Left ventricle myocardium inferior (tissue), 1 donor: Measurements from ENCODE around the gene ZACN. TPM values are rescaled to one million over a fixed set of nuclear protein-coding genes. Genes with fewer than 3 reads are reported as not detected.

ENCODE experiments used
- DNase-seq: peaks from one replicate; pipeline ENCODE4 v3.0.0-alpha.2; 2020
- H3K27ac ChIP-seq: fragments of 200-600 bp; replicated peaks from 2 replicates; pipeline ENCODE4 v1.8.0; 2021
- H3K27me3 ChIP-seq: fragments of 200-600 bp; 2 replicates; pipeline ENCODE4 v1.8.0; 2021; ENCODE audit warnings: low read depth
- H3K36me3 ChIP-seq: fragments of 200-600 bp; 2 replicates; pipeline ENCODE4 v1.8.0; 2021
- H3K4me1 ChIP-seq: fragments of 200-600 bp; 2 replicates; pipeline ENCODE4 v1.8.0; 2021
- H3K4me3 ChIP-seq: fragments of 200-600 bp; 2 replicates; pipeline ENCODE4 v1.8.0; 2021; ENCODE audit warnings: mild to moderate bottlenecking, moderate library complexity
- H3K9me3 ChIP-seq: fragments of 200-600 bp; replicated peaks from 2 replicates; pipeline ENCODE4 v1.8.0; 2021
- CTCF ChIP-seq: fragments of 200-600 bp; IDR thresholded peaks from 2 replicates; pipeline ENCODE4 v1.8.0; 2021; ENCODE audit warnings: antibody characterized with exemption, mild to moderate bottlenecking, borderline replicate concordance
- intact Hi-C: fragments of 100-400 bp; cut with micrococcal nuclease; formaldehyde crosslinking; loops from one replicate; pipeline ENCODE4 v1.11.0; 2022
- microRNA-seq: library from miRNA; unstranded; fragments of <30 nt; microRNA quantifications from one replicate; pipeline ENCODE4 v1.2.0, GENCODE V29; 2020
- total RNA-seq: library from RNA; stranded (reverse); fragmentation: NEBNext Ultra II Directional; extraction: Animal tissue kit (Norgen Biotek cat#: 25700); gene quantifications from one replicate; pipeline ENCODE4 v1.2.1, GENCODE V29; 2021
- donor health status: DM: no; HTN: yes; CAD: no; lungs with severe emphysema.

Gene ZACN
- total RNA-seq, 1 donor from 2014 or later: not detected

- no peaks in the 10 kb centered on the region for H3K36me3 ChIP-seq
- H3K4me1 ChIP-seq: peaks cover 7% of the 10 kb centered on the region
- intact Hi-C loops: loop anchor here (10.0 kb wide), 1 partner anchor 49 kb away; no protein-coding TSS in a partner anchor
- no peak for TF ChIP-seq CTCF
- no peak overlapping the region for H3K4me3 ChIP-seq
- H3K27me3 ChIP-seq: peaks cover 11% of the 10 kb centered on the region
- DNase-seq: no peak
- H3K27ac ChIP-seq: no peak overlapping the region
- no peaks in the 10 kb centered on the region for H3K9me3 ChIP-seq
Observed at GRCh38 chr17:76125391-76125675, 46.4 kb downstream of the ZACN start.

- H3K9me3 ChIP-seq: no peaks in the 10 kb centered on the region
- H3K4me3 ChIP-seq: no peak overlapping the region
- no peak overlapping the region for H3K27ac ChIP-seq
- H3K27me3 ChIP-seq: peaks cover 17% of the 10 kb centered on the region
- TF ChIP-seq CTCF: no peak
- intact Hi-C loops: loop anchor here (10.0 kb wide), 1 partner anchor 49 kb away; no protein-coding TSS in a partner anchor
- H3K4me1 ChIP-seq: peaks cover 7% of the 10 kb centered on the region
- no peak for DNase-seq
- no peaks in the 10 kb centered on the region for H3K36me3 ChIP-seq
Observed at GRCh38 chr17:76125922-76126321, 46.9 kb downstream of the ZACN start.

GRCh38 chr17:76130473-76130872 is 51.5 kb downstream of the ZACN start:
- peaks cover 15% of the 10 kb centered on the region for H3K4me1 ChIP-seq
- no peak for TF ChIP-seq CTCF
- H3K27me3 ChIP-seq: peaks cover 62% of the 10 kb centered on the region
- no peaks in the 10 kb centered on the region for H3K9me3 ChIP-seq
- no peak overlapping the region for H3K4me3 ChIP-seq
- H3K27ac ChIP-seq: no peak overlapping the region
- DNase-seq: no peak
- intact Hi-C loops: no loop called here
- H3K36me3 ChIP-seq: no peaks in the 10 kb centered on the region

- Histone ChIP-seq H3K27ac (no peak overlapping the region), H3K9me3 (no peaks in the 10 kb centered on the region), H3K4me1 (peaks cover 15% of the 10 kb centered on the region), H3K36me3 (no peaks in the 10 kb centered on the region), H3K27me3 (peaks cover 69% of the 10 kb centered on the region), H3K4me3 (no peak overlapping the region)
- intact Hi-C loops: no loop called here
- TF ChIP-seq CTCF: no peak
- no peak for DNase-seq
Observed at GRCh38 chr17:76131051-76131691, 52.2 kb downstream of the ZACN start.

DNA sequence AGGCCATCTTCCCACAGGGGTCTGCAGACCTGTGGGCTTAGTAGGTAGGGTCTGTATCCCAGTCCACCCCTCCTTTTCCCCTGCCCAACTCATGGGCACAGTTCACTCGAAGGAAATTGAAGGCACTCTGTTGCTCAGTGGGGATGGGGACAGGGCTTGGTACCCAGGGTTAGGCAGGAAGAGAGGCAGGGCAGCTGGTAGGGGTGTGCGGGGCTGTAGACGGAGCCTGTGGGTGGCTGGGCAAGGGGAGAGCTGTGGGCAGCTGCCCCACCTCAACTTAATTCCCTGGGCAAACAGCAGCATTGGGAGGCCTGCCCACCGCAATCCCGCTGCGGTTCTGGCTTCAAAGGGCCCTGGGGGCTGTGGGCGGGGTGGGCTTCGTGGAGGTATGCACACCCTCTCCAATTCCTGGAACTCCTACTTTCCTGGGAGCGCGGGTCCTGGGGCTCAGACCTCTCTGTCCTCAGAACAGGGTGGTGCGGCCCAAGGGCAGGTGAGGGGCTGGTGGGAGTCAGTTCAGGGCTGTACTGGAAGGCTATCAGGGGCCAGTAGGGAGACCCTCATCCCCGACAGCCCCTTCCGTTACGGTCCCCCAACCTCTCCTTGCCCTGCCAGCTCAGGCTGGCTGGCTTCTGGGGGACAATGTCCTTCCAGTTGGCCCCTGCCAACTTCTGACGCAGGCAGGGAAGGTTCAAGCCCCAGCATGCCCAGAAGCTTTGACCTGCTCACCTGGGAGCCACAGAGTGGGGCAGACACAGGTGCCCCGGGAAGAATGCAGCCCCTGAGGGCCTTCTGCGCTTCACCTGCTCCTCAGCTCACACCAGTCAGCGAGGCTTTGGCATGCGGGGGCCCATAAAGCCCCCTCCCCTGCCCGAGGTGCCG is 53.0 kb downstream of the ZACN start:
- Histone ChIP-seq H3K4me1 (peaks cover 15% of the 10 kb centered on the region), H3K9me3 (no peaks in the 10 kb centered on the region), H3K27ac (no peak overlapping the region), H3K4me3 (no peak overlapping the region), H3K27me3 (peaks cover 77% of the 10 kb centered on the region), H3K36me3 (no peaks in the 10 kb centered on the region)
- intact Hi-C loops: no loop called here
- TF ChIP-seq CTCF: no peak
- DNase-seq: no peak

Small RNA genes within 50 kb of the gene (microRNA-seq; reads per million reads assigned to microRNA genes)
- gene MIR6868: 7.8 reads per million, percentile 21 among the genes with 10 or more reads in this experiment

Other genes with a start within 250 kb of the ZACN start
- gene UNC13D, start 234.8 kb upstream of the ZACN start, total RNA-seq: 13.3 TPM
- gene WBP2, start 223.8 kb upstream of the ZACN start, total RNA-seq: 144 TPM
- gene TRIM47, start 200.6 kb upstream of the ZACN start, total RNA-seq: 27.5 TPM
- 10.2 TPM for gene TRIM65, start 182.2 kb upstream of the ZACN start, total RNA-seq
- 104 TPM for gene MRPL38, start 174.3 kb upstream of the ZACN start, total RNA-seq
- gene FBF1, start 138.1 kb upstream of the ZACN start, total RNA-seq: 2.8 TPM
- 76.4 TPM for gene ACOX1, start 100.0 kb upstream of the ZACN start, total RNA-seq
- 5.3 TPM for gene TEN1, start 99.9 kb upstream of the ZACN start, total RNA-seq
- 1.8 TPM for gene CDK3, start 78.3 kb upstream of the ZACN start, total RNA-seq
- not detected for gene EVPL, start 51.9 kb upstream of the ZACN start, total RNA-seq
- gene SRP68, start 6.7 kb upstream of the ZACN start, total RNA-seq: 57.4 TPM
- gene GALR2, start 4.4 kb upstream of the ZACN start, total RNA-seq: not detected
- gene EXOC7, start 24.6 kb downstream of the ZACN start, total RNA-seq: 81.1 TPM
- gene FOXJ1, start 62.1 kb downstream of the ZACN start, total RNA-seq: not detected
- 4.8 TPM for gene RNF157, start 161.3 kb downstream of the ZACN start, total RNA-seq
- 26.0 TPM for gene UBALD2, start 186.2 kb downstream of the ZACN start, total RNA-seq
- gene QRICH2, start 229.1 kb downstream of the ZACN start, total RNA-seq: 2.4 TPM